Measurements from ENCODE around the gene CUX1.
"Not testable (repeated sequence)": the region's sequence is repeated elsewhere in the genome, so short reads cannot be mapped to it uniquely, and the experiment has no call there.

CUX1 gene

GRCh38 chr7:101853684-101854083 is 36.3 kb downstream of the CUX1 start:
- no peak for DNase-seq (ENCODE audit: low read depth)

GRCh38 chr7:101854084-101854865 is 36.8 kb downstream of the CUX1 start:
- no peak for DNase-seq (ENCODE audit: low read depth)

- peak; percentile 72 for DNase-seq (ENCODE audit: low read depth)
Measured at GRCh38 chr7:101856473-101857357, 39.3 kb downstream of the CUX1 start.

- DNase-seq (ENCODE audit: low read depth) = no peak
Measured at GRCh38 chr7:101857358-101857811, 40.0 kb downstream of the CUX1 start.

GRCh38 chr7:101858437-101859385 is 41.3 kb downstream of the CUX1 start:
- no peak for DNase-seq (ENCODE audit: low read depth)

- peak; percentile 63 for DNase-seq (ENCODE audit: low read depth)
Measured at GRCh38 chr7:101859411-101860106, 42.1 kb downstream of the CUX1 start.

- no peak for DNase-seq (ENCODE audit: low read depth)
Measured at GRCh38 chr7:101860316-101861217, 43.1 kb downstream of the CUX1 start.

- no peak for DNase-seq (ENCODE audit: low read depth)
Measured at GRCh38 chr7:101861218-101861775, 43.9 kb downstream of the CUX1 start.

GRCh38 chr7:101862280-101863220 is 45.1 kb downstream of the CUX1 start:
- peak; percentile 31 for DNase-seq (ENCODE audit: low read depth)

- DNase-seq (ENCODE audit: low read depth) = no peak
Measured at GRCh38 chr7:101863598-101863997, 46.2 kb downstream of the CUX1 start.

GRCh38 chr7:101864039-101864438 is 46.6 kb downstream of the CUX1 start:
- DNase-seq (ENCODE audit: low read depth) = no peak

- no peak for DNase-seq (ENCODE audit: low read depth)
Measured at GRCh38 chr7:101865031-101865430, 47.6 kb downstream of the CUX1 start.

GRCh38 chr7:101865455-101865854 is 48.0 kb downstream of the CUX1 start:
- DNase-seq (ENCODE audit: low read depth) = no peak

GRCh38 chr7:101866328-101866727 is 48.9 kb downstream of the CUX1 start:
- DNase-seq (ENCODE audit: low read depth) = no peak

- DNase-seq (ENCODE audit: low read depth) = no peak
Measured at GRCh38 chr7:101867265-101867664, 49.8 kb downstream of the CUX1 start.

GRCh38 chr7:101867681-101868080 is 50.3 kb downstream of the CUX1 start:
- not testable (repeated sequence) for DNase-seq (ENCODE audit: low read depth)

- no peak for DNase-seq (ENCODE audit: low read depth)
Measured at GRCh38 chr7:101868191-101868950, 50.9 kb downstream of the CUX1 start.

Measured in iris pigment epithelial cell (primary cell).